Glomerular visceral epithelial cell (primary cell): ENCODE data around the gene WDR5.
"Not testable (repeated sequence)": the region's sequence is repeated elsewhere in the genome, so short reads cannot be mapped to it uniquely, and the experiment has no call there.

Experiments used
- DNase-seq: peaks from one replicate; pipeline ENCODE4 v3.0.0-alpha.2; 2016; ENCODE audit errors: extremely low spot score

The WDR5 gene

GRCh38 chr9:134135343-134136117 lies at the start of gene WDR5:
Gene WDR5, plus strand, starts transcription at chr9:134136082. Its CDS starts 3,796 bp downstream, at chr9:134139878.
- peak; percentile 92 for DNase-seq

DNA sequence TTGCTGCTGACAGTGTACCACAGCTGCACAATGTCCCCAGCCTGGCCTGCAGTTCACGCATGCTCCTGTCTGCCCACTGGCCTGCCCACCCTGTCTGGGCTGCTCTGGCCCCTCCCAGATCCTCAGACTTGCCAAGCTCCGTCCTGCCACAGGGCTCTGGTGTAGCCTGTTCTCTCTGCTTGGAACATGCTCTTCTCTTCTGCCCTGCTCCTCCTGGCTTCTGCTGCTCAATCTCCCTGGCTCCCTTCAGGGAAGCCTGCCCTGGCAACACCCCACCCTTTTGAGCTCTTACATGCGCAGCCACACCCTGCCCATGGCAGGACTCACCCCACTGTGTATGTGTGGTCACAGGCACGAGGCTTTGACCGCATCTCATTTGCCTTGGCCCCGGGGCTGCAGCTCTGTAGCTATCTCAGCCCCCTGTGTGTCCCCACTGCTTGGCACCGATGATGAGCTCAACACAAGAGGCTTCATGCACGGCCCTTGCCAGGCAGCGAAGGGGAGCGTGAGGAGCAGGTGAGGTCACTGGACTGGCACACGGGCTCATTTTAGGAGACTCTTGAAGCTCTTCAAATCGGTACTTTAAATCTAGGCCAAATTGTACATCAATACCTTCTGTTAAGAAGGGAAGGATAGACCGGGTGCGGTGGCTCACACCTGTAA lies 47.7 kb upstream of the WDR5 start:
- DNase-seq, result no peak

- DNase-seq, result no peak
These were observed 45.9 kb upstream of the WDR5 start for GRCh38 chr9:134089972-134090371.

DNA sequence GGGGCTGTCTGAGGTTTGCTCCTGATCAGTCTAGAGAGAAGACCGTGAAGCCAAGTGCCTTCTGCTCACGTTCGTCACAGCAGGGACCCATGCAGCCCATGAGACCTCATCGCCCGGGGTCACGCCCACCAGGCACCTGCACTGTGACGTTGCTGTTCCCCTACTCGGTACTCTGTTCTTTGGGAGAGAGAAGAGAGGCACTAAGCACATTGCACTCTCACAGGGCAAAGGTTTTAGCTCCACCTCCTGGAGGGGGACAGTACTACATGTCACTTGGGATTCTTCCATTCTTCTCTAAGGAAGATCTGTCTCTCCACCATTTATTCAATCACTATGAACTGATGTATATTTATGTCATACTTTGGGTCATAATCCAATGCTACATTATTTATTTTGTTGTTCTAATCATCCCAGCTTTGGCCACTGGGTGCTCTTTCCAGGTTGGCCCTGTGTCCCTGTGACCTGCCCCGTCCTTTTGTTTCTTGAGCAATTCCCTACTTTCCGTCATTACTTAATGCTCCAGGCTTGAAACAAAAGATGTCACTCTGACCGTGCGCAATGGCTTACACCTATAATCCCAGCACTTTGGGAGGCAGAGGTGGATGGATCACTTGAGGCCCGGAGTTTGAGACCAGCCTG lies 36.6 kb upstream of the WDR5 start:
- DNase-seq, result peak; percentile 50

DNA sequence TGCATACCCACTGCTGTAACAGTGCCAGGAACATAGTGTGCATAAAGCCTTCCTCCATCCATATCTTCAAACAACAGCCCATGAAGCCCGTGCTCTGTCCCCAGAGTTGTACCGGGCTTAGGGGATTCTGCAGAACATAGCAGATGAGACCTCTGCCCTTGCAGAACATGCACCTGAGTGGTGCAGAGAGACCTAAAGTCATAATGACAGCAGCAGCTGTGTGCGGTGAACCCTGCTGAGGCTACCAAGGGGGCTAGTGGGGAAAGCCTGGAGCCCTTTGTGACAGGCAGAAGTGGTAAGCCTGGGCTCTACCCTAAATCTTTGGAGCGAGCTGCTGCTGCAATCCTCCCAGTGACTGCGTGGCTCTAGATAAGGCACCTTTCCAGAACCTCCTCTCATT lies 35.8 kb upstream of the WDR5 start:
- DNase-seq, result no peak

DNA sequence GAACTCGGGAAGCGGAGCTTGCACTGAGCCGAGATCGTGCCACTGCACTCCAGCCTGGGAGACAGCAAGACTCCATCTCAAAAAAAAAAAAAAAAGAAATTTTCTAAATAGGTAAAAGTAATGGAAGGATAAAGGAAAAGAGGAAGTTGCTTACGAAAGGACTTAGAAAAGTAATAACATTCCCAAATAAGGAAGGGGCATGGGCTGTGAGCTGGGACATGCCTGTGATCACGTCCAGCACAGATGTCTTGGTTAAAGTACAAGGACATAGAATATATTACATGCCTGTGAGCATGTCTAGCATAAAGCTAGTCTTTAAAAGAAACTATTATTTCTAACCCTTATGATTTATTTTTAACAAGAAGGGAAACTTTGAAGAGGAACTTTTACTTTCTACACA lies 34.7 kb upstream of the WDR5 start:
- not testable (repeated sequence) for DNase-seq

- no peak for DNase-seq
These were observed 34.2 kb upstream of the WDR5 start for GRCh38 chr9:134101623-134102149.

DNA sequence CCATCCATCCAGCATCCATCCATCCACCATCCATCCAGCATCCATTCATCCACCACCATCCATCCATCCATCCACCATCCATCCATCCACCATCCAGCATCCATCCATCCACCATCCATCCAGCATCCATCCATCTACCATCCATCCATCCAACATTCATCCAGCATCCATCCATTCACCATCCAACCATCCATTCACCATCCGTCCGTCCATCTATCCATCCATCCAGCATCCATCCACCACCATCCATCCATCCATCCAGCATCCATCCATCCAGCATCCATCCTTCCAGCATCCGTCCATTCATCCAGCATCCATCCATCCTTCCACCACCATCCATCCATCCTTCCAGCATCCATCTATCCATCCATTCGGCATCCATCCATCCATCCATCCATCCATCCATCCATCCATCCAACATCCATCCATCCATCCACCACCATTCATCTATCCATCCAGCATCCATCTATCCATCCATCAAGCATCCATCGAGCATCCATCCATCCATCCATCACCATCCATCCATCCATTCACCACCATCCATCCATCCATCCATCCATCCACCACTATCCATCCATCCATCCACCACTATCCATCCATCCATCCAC lies 32.4 kb upstream of the WDR5 start:
- no peak for DNase-seq

GRCh38 chr9:134111064-134111463 lies 24.8 kb upstream of the WDR5 start:
- no peak for DNase-seq

DNA sequence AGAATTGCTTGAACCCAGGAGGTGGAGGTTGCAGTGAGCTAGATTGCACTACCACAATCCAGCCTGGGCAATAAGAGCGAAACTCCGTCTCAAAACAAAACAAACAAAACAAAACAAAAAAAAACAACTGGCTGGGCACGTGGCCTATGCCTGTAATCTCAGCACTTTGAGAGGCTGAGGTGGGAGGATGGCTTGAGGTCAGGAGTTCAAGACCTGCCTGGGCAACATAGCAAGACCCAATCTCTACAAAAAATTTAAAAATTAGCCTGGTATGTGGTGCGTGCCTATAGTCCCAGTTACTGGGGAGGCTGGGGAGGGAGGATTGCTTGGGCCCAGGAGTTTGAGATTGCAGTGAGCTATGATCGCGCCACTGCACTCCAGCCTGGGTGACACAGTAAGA lies 23.3 kb upstream of the WDR5 start:
- DNase-seq, result no peak

DNA sequence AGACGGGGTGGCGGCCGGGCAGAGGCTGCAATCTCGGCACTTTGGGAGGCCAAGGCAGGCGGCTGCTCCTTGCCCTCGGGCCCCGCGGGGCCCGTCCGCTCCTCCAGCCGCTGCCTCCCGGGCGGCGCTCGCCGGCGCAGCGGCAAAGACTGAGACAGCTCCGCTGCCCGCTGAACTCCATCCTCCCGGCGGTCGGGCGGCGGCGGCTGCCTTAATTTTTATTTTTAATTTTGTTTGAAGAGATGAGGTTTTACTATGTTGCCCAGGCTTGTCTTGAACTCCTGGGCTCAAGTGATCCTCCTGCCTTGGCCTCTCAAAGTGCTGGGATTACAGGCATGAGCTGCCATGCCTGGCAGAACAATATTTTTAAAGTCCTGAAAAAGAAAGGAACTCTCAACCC lies 16.9 kb upstream of the WDR5 start:
- not testable (repeated sequence) for DNase-seq

DNA sequence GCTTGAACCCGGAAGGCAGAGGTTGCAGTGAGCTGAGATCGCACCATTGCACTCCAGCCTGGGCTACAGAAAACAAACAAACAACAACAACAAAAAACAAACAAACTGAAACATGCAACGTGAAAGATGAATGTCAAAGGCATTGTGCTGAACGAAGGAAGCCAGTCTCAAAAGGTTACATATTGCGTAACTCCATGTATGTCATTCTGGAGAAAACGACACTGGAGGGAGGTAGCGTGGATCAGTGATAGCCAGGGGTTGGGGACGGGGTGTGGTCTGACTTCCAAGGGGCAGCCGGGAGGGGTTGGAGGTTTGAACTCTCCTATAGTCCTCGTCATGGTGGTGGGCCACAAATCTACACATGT lies 12.1 kb upstream of the WDR5 start:
- no peak for DNase-seq

- DNase-seq, result no peak
These were observed 10.3 kb upstream of the WDR5 start for GRCh38 chr9:134125413-134126095.

DNA sequence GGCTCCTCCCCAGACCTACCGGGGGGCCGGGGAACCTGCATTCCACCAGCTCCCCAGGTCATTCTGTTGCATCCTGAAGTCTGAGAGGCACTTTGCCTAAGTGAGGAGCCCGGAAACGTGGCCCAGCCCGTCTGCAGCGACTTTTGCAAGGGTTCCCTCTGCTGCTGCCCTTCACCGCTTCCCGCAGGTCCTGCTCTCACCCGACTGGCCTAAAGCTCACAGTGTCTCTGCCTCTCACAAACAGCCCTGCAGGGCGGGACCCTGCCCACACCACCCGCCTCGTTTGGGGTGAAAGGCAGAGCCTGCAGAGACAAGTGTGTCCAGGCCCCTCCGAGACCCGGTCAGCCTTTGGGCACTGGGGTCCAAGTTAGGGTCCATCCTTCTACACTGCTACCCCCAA lies 9.5 kb upstream of the WDR5 start:
- DNase-seq, result no peak

DNA sequence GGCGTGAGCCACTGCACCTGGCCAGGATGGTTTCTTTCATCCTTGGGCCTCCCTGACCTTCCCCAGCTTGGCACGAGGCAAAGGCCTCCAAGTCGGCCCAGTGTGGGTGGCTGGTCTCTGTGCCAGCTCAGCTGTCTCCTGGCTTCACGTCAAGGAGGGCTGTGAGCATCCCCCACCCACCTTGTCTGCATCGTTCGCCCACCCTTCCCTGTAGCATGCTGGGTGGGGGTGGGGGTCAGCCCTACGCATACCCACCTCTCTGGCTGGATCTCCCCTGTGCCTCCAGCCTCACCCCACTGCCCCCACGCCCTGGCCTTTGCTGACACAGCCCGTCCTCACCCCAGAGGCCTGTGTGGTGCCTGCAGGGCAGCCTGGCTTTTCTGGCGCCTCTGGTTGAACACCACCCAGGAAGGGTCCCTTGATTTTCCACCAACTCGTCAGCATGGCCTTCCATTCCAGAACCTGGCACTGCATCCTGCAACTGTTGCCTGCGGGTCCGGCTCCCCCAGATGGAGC lies 8.8 kb upstream of the WDR5 start:
- no peak for DNase-seq

- DNase-seq, result no peak
These were observed 8.3 kb upstream of the WDR5 start for GRCh38 chr9:134127616-134128015.

- no peak for DNase-seq
These were observed 6.9 kb upstream of the WDR5 start for GRCh38 chr9:134128727-134129679.

DNA sequence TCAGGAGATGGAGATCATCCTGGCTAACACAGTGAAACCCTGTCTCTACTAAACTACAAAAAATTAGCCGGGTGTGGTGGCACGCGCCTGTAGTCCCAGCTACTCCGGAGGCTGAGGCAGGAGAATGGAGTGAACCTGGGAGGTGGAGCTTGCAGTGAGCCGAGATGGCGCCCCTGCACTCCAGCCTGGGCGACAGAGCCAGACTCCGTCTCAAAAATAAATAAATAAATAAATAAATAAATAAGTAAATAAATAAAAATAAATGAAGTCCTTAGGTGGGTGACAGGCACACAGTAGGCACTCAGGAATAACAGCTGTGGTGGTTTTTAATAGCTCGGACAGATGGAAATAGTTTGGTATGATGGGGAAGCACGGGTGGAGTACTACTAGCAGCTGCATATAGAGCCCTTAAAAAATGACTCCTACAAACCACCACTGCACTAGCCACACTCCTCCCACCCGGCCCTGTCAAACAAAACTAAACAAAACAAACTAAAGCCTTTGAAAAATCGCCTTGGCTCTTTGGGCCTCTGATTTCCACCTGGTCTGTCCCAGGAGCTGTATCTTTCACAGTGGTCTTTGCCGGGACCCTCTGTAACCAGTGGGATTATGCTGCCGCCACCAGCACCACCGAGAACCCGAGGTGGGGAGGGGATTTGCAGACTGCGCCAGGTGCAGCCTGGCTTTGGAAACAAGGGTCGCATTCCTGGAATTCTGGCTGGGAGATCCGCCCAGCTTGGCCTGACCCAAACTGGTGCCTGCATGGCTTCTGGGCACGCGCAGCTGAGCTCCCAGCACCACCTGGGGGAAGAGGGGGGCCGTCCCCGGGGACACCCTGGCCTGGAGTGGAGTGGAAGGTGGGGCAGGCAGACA lies 5.1 kb upstream of the WDR5 start:
- peak; percentile 41 for DNase-seq

DNA sequence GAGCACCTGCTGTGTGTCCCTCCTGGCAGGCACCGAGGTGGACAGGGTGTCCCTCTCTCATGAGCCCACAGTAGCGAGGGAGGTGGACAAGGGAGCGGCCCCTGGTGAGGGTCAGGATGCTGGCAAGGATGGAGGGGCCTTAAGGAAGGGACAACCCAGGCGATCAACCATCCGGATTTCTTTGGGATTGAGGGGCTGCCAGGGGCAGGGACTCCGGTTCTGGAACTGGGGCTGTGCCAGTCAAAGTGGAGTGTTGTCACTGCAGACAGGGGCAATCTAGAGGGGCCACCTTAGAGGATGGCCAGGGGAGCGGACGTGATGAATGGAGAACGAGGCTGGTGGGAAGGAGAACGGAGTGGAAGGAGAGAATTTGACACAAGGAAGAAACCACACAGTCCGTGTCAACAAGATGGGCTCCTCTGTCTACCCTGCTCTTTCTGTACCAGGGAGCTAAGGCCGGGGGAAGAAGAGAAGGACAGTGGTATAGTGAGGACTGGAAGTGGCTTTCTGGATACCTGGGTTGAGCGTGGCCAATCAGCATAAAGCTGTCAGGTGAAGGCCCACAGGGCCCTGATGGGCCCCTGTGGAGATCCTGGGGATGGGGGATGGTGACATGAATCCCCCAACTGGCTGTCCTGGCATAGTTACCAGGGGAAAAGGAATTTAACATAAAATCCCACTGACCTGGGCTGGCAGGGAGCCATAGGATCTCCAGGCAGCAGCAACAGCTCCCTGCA lies 4.2 kb upstream of the WDR5 start:
- no peak for DNase-seq
